Keratinocyte (primary cell): ENCODE data around the gene SNTB2. TPM values are rescaled to one million over a fixed set of nuclear protein-coding genes. Genes with fewer than 3 reads are reported as not detected.

Experiments used
- DNase-seq: peaks from one replicate; pipeline ENCODE4 v3.0.0-alpha.2; 2011; ENCODE audit warnings: low read depth, missing footprints, low spot score
- FAIRE-seq: peaks from 2 replicates; lab custom pipeline; 2011; peaks lifted over from hg19 to GRCh38; lab: Jason Lieb, UNC
- H2AFZ ChIP-seq: 2 replicates; pipeline ENCODE4 v1.6.0; 2012; ENCODE audit warnings: low read length, control low read depth, inconsistent platforms; ENCODE audit not compliant: control insufficient read depth
- H3K27ac ChIP-seq: 2 replicates; pipeline ENCODE4 v1.5.1; 2011; ENCODE audit warnings: low read length; ENCODE audit not compliant: control insufficient read depth, insufficient read depth
- H3K27me3 ChIP-seq: 3 replicates; pipeline ENCODE4 v1.6.0; 2011; ENCODE audit warnings: low read length; ENCODE audit not compliant: control insufficient read depth, insufficient read depth; ENCODE audit errors: extremely low read depth
- H3K36me3 ChIP-seq, 2 experiments: 2 replicates in 1 of 2; 3 replicates in 1 of 2; pipeline ENCODE4 v1.5.1; 2011; ENCODE audit warnings: low read length in 2 of 2, mild to moderate bottlenecking in 1 of 2; ENCODE audit not compliant: control insufficient read depth in 2 of 2, insufficient read depth in 2 of 2; ENCODE audit errors: extremely low read depth in 1 of 2
- H3K4me1 ChIP-seq: 3 replicates; pipeline ENCODE4 v1.5.1; 2011; ENCODE audit warnings: low read length; ENCODE audit not compliant: control insufficient read depth, insufficient read depth; ENCODE audit errors: extremely low read depth
- H3K4me2 ChIP-seq: 3 replicates; pipeline ENCODE4 v1.6.0; 2011; ENCODE audit warnings: low read depth, low read length; ENCODE audit not compliant: control insufficient read depth, insufficient read depth; ENCODE audit errors: extremely low read depth
- H3K4me3 ChIP-seq, 3 experiments: fragments of 200-600 bp in 1 of 3; sonication (generic) in 1 of 3; 2 replicates in 2 of 3; 3 replicates in 1 of 3; pipeline ENCODE4 v1.5.1; 2011 to 2016; ENCODE audit warnings: low read length in 3 of 3, mild to moderate bottlenecking in 3 of 3, control low read depth in 2 of 3, inconsistent platforms in 1 of 3, low read depth in 1 of 3, mixed read lengths in 1 of 3, mixed run types in 1 of 3, moderate library complexity in 1 of 3; ENCODE audit not compliant: control insufficient read depth in 2 of 3, insufficient read depth in 2 of 3; ENCODE audit errors: extremely low read depth in 1 of 3
- H3K79me2 ChIP-seq: 2 replicates; pipeline ENCODE4 v1.6.0; 2012; ENCODE audit warnings: low read length; ENCODE audit not compliant: control insufficient read depth, insufficient read depth
- H3K9ac ChIP-seq: 3 replicates; pipeline ENCODE4 v1.6.0; 2011; ENCODE audit warnings: low read length; ENCODE audit not compliant: control insufficient read depth, insufficient read depth; ENCODE audit errors: extremely low read depth
- H3K9me1 ChIP-seq: 3 replicates; pipeline ENCODE4 v1.6.0; 2011; ENCODE audit warnings: low read length; ENCODE audit not compliant: control insufficient read depth, insufficient read depth; ENCODE audit errors: extremely low read depth
- H3K9me3 ChIP-seq: 2 replicates; pipeline ENCODE4 v1.5.1; 2012; ENCODE audit warnings: low read depth, low read length; ENCODE audit not compliant: control insufficient read depth
- H4K20me1 ChIP-seq: 3 replicates; pipeline ENCODE4 v1.6.0; 2011; ENCODE audit warnings: low read length; ENCODE audit not compliant: control insufficient read depth, insufficient read depth; ENCODE audit errors: extremely low read depth
- EZH2 ChIP-seq: IDR thresholded peaks from one replicate; pipeline ENCODE4 v1.6.1; 2012; ENCODE audit warnings: inconsistent platforms, mild to moderate bottlenecking, low read length, moderate library complexity
- dilution Hi-C: fragments of 300-500 bp; cut with MboI; formaldehyde crosslinking; loops from one replicate; pipeline ENCODE4 v1.7.0; 2020; ENCODE audit warnings: low sequenced_read_pairs; ENCODE audit not compliant: extremely low pct_ligation_motif_present
- polyA plus RNA-seq, 5 experiments: library from polyadenylated mRNA; depleted of rRNA in 3 of 5; stranded (reverse) in 3 of 5; stranded (forward) in 1 of 5; unstranded in 1 of 5; fragments of >200 nt; gene quantifications; 1 replicate in 1 of 5; 2 replicates in 3 of 5; 3 replicates in 1 of 5; pipeline versions ENCODE4 v1.2.1 to v1.2.3, GENCODE V29; 2011 to 2012; ENCODE audit warnings: missing spikeins in 2 of 5, low read depth in 1 of 5, low replicate concordance in 1 of 5
- TF ChIP-seq, protein P1 (sequence below), 3 experiments: IDR thresholded peaks in 1 of 3; conservative IDR thresholded peaks in 1 of 3; optimal IDR thresholded peaks in 1 of 3; 2 replicates in 2 of 3; 3 replicates in 1 of 3; pipeline versions ENCODE3 to v1.5.1; 2011; ENCODE audit warnings: low read length in 3 of 3, mild to moderate bottlenecking in 3 of 3, moderate library complexity in 2 of 3, control low read depth in 1 of 3, inconsistent platforms in 1 of 3; ENCODE audit not compliant: insufficient read depth in 2 of 3; ENCODE audit errors: extremely low read depth in 1 of 3

SNTB2 gene
- polyA plus RNA-seq, 1 donor (not counting 4 experiments of a cell fraction or from before 2014, with no cell fraction given): 15.9 TPM

DNA sequence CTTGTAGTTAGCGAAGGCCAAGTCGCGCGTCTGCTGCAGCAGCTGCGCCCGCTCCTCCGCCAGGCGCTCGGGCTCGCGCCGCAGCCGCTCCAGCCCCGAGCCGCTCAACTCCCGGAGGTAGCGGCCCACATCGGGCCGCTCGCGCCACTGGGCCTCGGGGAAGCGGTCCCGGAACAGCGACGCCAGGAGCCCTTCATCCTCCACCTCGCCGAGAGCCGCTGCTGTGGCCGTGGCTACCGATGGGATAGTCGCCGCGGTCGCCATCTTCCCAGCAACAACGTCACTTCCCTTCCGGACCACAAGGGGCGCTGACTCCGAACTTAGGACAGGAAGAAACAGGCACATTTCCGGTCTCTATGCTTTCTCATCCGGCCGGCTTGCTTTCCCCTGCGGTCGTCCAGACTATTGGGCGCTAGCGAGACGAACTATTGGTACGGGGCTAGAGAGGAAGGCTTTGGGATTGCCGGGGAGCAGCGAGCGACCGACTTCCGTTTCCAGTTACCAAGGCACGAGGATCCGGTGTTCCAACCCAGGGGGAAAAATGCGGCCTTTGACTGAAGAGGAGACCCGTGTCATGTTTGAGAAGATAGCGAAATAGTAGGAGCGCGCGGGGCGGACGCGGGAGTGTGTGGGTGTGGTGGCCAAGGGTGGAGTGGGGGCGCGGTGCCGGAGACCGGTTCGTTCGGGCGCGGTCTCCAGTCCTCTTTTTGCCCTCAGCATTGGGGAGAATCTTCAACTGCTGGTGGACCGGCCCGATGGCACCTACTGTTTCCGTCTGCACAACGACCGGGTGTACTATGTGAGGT is 152.5 kb downstream of the SNTB2 start, which contains the start of the genes COG8 and NIP7:
COG8 (minus strand) TSS at position 276 of the 806 bp plus-strand sequence; CDS start at position 264, 12 bp downstream.
NIP7 (plus strand) TSS at position 484 of the 806 bp plus-strand sequence; CDS start at position 542, 58 bp downstream.
- Histone ChIP-seq H3K9me3 (no peaks in the 10 kb centered on the region), H3K4me2 (peak within 1 kb of the TSS; percentile 98), H3K4me1 (peaks cover 21% of the 10 kb centered on the region), H3K9me1 (no peaks in the 10 kb centered on the region), H3K36me3 (peaks cover 18 to 28% of the 10 kb centered on the region in 2 experiments), H3K27ac (peak within 1 kb of the TSS; percentile 79), H3K4me3 (peak within 1 kb of the TSS; percentile 62 to 99 (median 98)), H3K79me2 (peaks cover 51% of the 10 kb centered on the region), H3K9ac (peak within 1 kb of the TSS; percentile 95), H4K20me1 (no peaks in the 10 kb centered on the region), H3K27me3 (no peaks in the 10 kb centered on the region), H2AFZ (peak within 1 kb of the TSS; percentile 85)
- FAIRE-seq: peak; percentile 67
- peak; percentile 95 for DNase-seq
- no peak for TF ChIP-seq EZH2
- TF ChIP-seq, protein P1, sequence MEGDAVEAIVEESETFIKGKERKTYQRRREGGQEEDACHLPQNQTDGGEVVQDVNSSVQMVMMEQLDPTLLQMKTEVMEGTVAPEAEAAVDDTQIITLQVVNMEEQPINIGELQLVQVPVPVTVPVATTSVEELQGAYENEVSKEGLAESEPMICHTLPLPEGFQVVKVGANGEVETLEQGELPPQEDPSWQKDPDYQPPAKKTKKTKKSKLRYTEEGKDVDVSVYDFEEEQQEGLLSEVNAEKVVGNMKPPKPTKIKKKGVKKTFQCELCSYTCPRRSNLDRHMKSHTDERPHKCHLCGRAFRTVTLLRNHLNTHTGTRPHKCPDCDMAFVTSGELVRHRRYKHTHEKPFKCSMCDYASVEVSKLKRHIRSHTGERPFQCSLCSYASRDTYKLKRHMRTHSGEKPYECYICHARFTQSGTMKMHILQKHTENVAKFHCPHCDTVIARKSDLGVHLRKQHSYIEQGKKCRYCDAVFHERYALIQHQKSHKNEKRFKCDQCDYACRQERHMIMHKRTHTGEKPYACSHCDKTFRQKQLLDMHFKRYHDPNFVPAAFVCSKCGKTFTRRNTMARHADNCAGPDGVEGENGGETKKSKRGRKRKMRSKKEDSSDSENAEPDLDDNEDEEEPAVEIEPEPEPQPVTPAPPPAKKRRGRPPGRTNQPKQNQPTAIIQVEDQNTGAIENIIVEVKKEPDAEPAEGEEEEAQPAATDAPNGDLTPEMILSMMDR (optimal IDR thresholded peaks at IDR 0.05 in 1 of 3, IDR thresholded peaks at IDR 0.05 in 1 of 3, conservative IDR thresholded peaks at IDR 0.05 in 1 of 3; ENCODE audit: extremely low read depth in 1 of 3, insufficient read depth in 2 of 3, low read length in 3 of 3): peak; percentile 83 to 85 (median 84)
- dilution Hi-C loops: no loop called here

DNA sequence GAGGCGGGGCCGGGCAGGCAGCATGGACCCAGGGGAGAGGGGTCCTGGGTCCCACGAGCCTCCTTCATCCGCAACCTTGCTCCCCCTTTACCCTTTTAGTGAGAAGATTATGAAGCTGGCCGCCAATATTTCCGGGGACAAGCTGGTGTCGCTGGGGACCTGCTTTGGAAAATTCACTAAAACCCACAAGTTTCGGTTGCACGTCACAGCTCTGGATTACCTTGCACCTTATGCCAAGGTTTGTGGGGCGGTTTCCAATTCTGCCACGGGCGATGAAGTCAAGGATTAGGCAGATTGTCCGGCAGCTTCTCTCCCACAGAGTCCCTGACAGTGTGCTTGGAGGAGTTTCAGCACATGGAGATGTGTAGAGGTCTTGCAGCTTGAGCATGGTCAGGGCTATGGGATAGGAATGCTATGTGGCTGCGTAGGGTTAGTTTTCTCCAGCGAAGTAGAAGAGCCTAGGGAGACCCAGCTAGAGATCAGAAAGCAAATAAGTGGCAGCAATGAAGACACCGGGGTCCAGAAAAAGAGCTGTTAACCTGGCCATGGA is 153.2 kb downstream of the SNTB2 start:
- no peaks in the 10 kb centered on the region for H3K9me3 ChIP-seq
- DNase-seq (no peak), FAIRE-seq (no peak)
- peaks cover 51% of the 10 kb centered on the region for H3K79me2 ChIP-seq
- H3K9ac ChIP-seq: peak overlapping the region; percentile 95
- peaks cover 21% of the 10 kb centered on the region for H3K4me1 ChIP-seq
- dilution Hi-C loops: no loop called here
- H3K27me3 ChIP-seq: no peaks in the 10 kb centered on the region
- peak overlapping the region; percentile 79 for H3K27ac ChIP-seq
- peak overlapping the region; percentile 85 for H2AFZ ChIP-seq
- H4K20me1 ChIP-seq: no peaks in the 10 kb centered on the region
- peak overlapping the region; percentile 62 to 99 (median 98) for H3K4me3 ChIP-seq
- no peaks in the 10 kb centered on the region for H3K9me1 ChIP-seq
- TF ChIP-seq, protein P1 (optimal IDR thresholded peaks at IDR 0.05 in 1 of 3, IDR thresholded peaks at IDR 0.05 in 1 of 3, conservative IDR thresholded peaks at IDR 0.05 in 1 of 3; ENCODE audit: extremely low read depth in 1 of 3, insufficient read depth in 2 of 3, low read length in 3 of 3): no peak
- TF ChIP-seq EZH2: no peak
- peak overlapping the region; percentile 98 for H3K4me2 ChIP-seq
- peaks cover 14 to 28% of the 10 kb centered on the region in 2 experiments for H3K36me3 ChIP-seq
